ENCODE results near the gene METTL21A.
"Not testable (repeated sequence)": the region's sequence is repeated elsewhere in the genome, so short reads cannot be mapped to it uniquely, and the experiment has no call there.

Gene METTL21A

GRCh38 chr2:207643892-207644291 is 18.7 kb upstream of the METTL21A start:
- peaks cover 9% of the 10 kb centered on the region for H3K27me3 ChIP-seq (replicated peaks; ENCODE audit: control insufficient read depth, insufficient read depth, low read length)
- H3K9ac ChIP-seq (ENCODE audit: low read length) = no peak overlapping the region
- no peak overlapping the region for H3K4me3 ChIP-seq (ENCODE audit: low read length)
- no peaks in the 10 kb centered on the region for H3K4me1 ChIP-seq (ENCODE audit: control insufficient read depth, insufficient read depth, low read length)
- no peaks in the 10 kb centered on the region for H3K36me3 ChIP-seq (ENCODE audit: control insufficient read depth, insufficient read depth, low read length, severe bottlenecking)
- peaks cover 15% of the 10 kb centered on the region for H3K9me3 ChIP-seq (ENCODE audit: control insufficient read depth, low read length)
- no peak for DNase-seq (ENCODE audit: low read depth)

- no peak for DNase-seq (ENCODE audit: low read depth)
- H3K9ac ChIP-seq (ENCODE audit: low read length) = no peak overlapping the region
Measured at GRCh38 chr2:207640661-207641060, 15.5 kb upstream of the METTL21A start.

GRCh38 chr2:207640160-207640559 is 15.0 kb upstream of the METTL21A start:
- Histone ChIP-seq H3K4me3 (ENCODE audit: low read length) (no peak overlapping the region), H3K27me3 (replicated peaks; ENCODE audit: control insufficient read depth, insufficient read depth, low read length) (peaks cover 4% of the 10 kb centered on the region), H3K4me1 (ENCODE audit: control insufficient read depth, insufficient read depth, low read length) (no peaks in the 10 kb centered on the region), H3K36me3 (ENCODE audit: control insufficient read depth, insufficient read depth, low read length, severe bottlenecking) (no peaks in the 10 kb centered on the region), H3K9ac (ENCODE audit: low read length) (no peak overlapping the region), H3K9me3 (ENCODE audit: control insufficient read depth, low read length) (peaks cover 15% of the 10 kb centered on the region)
- no peak for DNase-seq (ENCODE audit: low read depth)

More at GRCh38 chr2:207640661-207641060, 15.5 kb upstream of the METTL21A start:
- H3K27me3 ChIP-seq (replicated peaks; ENCODE audit: control insufficient read depth, insufficient read depth, low read length) = peaks cover 4% of the 10 kb centered on the region
- no peaks in the 10 kb centered on the region for H3K36me3 ChIP-seq (ENCODE audit: control insufficient read depth, insufficient read depth, low read length, severe bottlenecking)
- no peak overlapping the region for H3K4me3 ChIP-seq (ENCODE audit: low read length)
- H3K4me1 ChIP-seq (ENCODE audit: control insufficient read depth, insufficient read depth, low read length) = no peaks in the 10 kb centered on the region
- H3K9me3 ChIP-seq (ENCODE audit: control insufficient read depth, low read length) = peaks cover 15% of the 10 kb centered on the region

- not testable (repeated sequence) for H3K36me3 ChIP-seq (ENCODE audit: control insufficient read depth, insufficient read depth, low read length, severe bottlenecking); H3K4me1 ChIP-seq (ENCODE audit: control insufficient read depth, insufficient read depth, low read length); DNase-seq (ENCODE audit: low read depth); H3K27me3 ChIP-seq (replicated peaks; ENCODE audit: control insufficient read depth, insufficient read depth, low read length); H3K9ac ChIP-seq (ENCODE audit: low read length); H3K4me3 ChIP-seq (ENCODE audit: low read length)
- H3K9me3 ChIP-seq (ENCODE audit: control insufficient read depth, low read length) = peaks cover 15% of the 10 kb centered on the region
Measured at GRCh38 chr2:207639288-207639687, 14.1 kb upstream of the METTL21A start.

DNA sequence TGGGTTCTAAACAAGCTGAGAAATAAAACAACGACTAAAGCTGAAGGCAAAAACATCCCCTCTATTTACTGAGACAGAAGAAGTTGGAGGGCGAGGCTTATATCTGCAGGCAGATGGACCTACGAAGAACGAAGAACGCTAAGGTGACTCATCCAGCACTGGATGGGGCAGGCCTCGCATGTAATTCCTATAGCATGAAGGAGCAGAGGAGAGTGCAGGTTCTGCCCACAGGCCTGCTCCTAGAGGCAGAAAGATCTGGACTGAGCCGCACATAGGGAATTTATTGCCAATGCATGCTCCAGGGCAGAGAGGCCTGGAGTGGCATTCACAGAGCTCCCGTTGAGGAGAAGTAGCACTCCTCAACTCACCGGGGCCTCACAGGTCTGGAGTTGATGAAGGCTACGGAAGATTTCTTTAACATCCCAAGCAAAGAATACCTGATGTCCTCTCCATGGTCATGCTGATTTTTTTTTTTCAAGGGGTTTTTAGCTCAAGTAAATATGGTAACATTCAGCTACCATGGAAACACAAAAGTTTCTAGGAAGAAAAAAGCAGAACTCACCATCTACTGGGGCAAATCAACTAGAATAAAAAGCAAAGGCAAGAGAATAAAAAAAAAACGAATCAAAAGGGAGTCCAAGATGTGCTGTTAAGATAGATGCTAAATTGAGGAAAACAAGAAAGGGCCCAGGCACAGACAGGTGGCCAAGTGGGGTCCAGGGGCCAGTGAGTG is 10.4 kb upstream of the METTL21A start:
- H3K4me1 ChIP-seq (ENCODE audit: control insufficient read depth, insufficient read depth, low read length) = peaks cover 16% of the 10 kb centered on the region
- H3K27me3 ChIP-seq (replicated peaks; ENCODE audit: control insufficient read depth, insufficient read depth, low read length) = peaks cover under 1% of the 10 kb centered on the region
- H3K9me3 ChIP-seq (ENCODE audit: control insufficient read depth, low read length) = peaks cover 8% of the 10 kb centered on the region
- no peaks in the 10 kb centered on the region for H3K36me3 ChIP-seq (ENCODE audit: control insufficient read depth, insufficient read depth, low read length, severe bottlenecking)
- DNase-seq (ENCODE audit: low read depth) = no peak
- no peak overlapping the region for H3K9ac ChIP-seq (ENCODE audit: low read length)
- H3K4me3 ChIP-seq (ENCODE audit: low read length) = no peak overlapping the region

- Histone ChIP-seq H3K4me1 (ENCODE audit: control insufficient read depth, insufficient read depth, low read length) (peaks cover 16% of the 10 kb centered on the region), H3K27me3 (replicated peaks; ENCODE audit: control insufficient read depth, insufficient read depth, low read length) (no peaks in the 10 kb centered on the region)
Measured at GRCh38 chr2:207633686-207634085, 8.5 kb upstream of the METTL21A start.

DNA sequence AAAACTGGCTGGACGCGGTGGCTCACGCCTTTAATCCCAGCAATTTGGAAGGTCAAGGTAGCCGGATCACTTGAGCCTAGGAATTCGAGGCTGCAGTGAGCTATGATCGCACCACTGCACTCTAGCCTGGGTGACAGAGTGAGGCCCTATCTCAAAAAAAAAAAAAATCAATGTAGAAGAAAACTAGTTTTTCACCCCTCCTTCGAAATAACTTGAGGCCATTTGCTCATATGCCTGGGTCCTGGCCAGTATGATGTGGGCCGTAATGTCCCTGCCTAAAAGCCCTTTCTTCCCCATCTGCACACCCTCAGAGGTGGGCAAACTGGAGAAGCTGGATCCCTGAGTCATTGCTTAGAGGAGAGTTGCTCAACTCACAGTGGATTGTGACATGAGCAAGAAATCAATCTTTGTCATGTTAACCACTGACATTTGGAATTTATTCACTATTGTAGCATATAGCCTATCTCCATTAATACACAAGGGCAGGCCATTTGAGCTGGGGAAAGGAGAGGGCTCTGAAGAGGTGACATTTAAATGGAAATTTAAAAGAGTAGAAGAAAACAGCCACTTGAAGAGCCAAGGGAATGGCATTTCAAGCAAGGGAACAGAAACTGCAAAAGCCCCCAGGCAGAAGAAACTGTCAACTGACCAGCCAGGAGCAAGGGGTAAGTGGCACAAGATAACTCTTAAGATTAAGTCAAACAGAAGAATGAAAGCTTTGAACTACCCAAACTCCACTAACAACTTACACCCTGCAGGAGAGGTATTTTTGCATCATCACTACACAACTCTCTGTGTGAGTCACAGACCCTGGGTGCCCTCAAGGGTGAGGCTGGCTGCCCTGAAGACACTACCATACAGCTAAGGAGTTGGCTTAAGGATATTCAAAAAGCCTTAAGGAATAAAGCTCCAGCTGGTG is 7.6 kb upstream of the METTL21A start:
- H3K9me3 ChIP-seq (ENCODE audit: control insufficient read depth, low read length) = no peaks in the 10 kb centered on the region
- DNase-seq (ENCODE audit: low read depth) = peak; percentile 54
- H3K9ac ChIP-seq (ENCODE audit: low read length) = no peak overlapping the region
- H3K4me1 ChIP-seq (ENCODE audit: control insufficient read depth, insufficient read depth, low read length) = peaks cover 16% of the 10 kb centered on the region
- no peaks in the 10 kb centered on the region for H3K27me3 ChIP-seq (replicated peaks; ENCODE audit: control insufficient read depth, insufficient read depth, low read length)
- no peak overlapping the region for H3K4me3 ChIP-seq (ENCODE audit: low read length)
- no peaks in the 10 kb centered on the region for H3K36me3 ChIP-seq (ENCODE audit: control insufficient read depth, insufficient read depth, low read length, severe bottlenecking)

More at GRCh38 chr2:207633686-207634085, 8.5 kb upstream of the METTL21A start:
- Histone ChIP-seq H3K36me3 (ENCODE audit: control insufficient read depth, insufficient read depth, low read length, severe bottlenecking) (no peaks in the 10 kb centered on the region), H3K4me3 (ENCODE audit: low read length) (no peak overlapping the region), H3K9me3 (ENCODE audit: control insufficient read depth, low read length) (no peaks in the 10 kb centered on the region), H3K9ac (ENCODE audit: low read length) (no peak overlapping the region)
- DNase-seq (ENCODE audit: low read depth) = no peak

- no peak for DNase-seq (ENCODE audit: low read depth)
- H3K4me1 ChIP-seq (ENCODE audit: control insufficient read depth, insufficient read depth, low read length) = peaks cover 16% of the 10 kb centered on the region
- no peaks in the 10 kb centered on the region for H3K9me3 ChIP-seq (ENCODE audit: control insufficient read depth, low read length)
Measured at GRCh38 chr2:207630491-207630890, 5.3 kb upstream of the METTL21A start.

DNA sequence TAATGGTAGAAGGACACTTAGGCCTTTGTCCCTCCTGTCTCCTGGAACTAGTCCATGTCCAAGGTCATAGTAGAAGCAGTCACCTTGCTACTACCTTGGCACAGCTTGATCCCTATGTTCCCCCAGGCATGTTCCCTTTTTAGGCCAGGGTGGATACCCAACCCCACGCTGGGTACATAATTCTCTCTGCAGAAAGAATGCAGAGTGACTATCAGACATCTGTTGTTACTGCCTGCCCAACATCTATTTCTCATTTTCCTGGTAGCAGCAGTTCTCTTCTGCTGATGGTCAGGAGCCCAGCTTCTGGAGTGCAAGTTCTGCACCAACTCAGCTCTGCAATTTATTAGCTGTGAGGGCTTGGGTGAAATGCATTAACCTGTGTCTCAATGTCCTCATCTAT is 4.4 kb upstream of the METTL21A start:
- H3K4me3 ChIP-seq (ENCODE audit: low read length) = no peak overlapping the region
- peaks cover 16% of the 10 kb centered on the region for H3K4me1 ChIP-seq (ENCODE audit: control insufficient read depth, insufficient read depth, low read length)
- no peaks in the 10 kb centered on the region for H3K9me3 ChIP-seq (ENCODE audit: control insufficient read depth, low read length)
- H3K36me3 ChIP-seq (ENCODE audit: control insufficient read depth, insufficient read depth, low read length, severe bottlenecking) = no peaks in the 10 kb centered on the region
- no peak overlapping the region for H3K9ac ChIP-seq (ENCODE audit: low read length)
- no peaks in the 10 kb centered on the region for H3K27me3 ChIP-seq (replicated peaks; ENCODE audit: control insufficient read depth, insufficient read depth, low read length)
- no peak for DNase-seq (ENCODE audit: low read depth)

More at GRCh38 chr2:207630491-207630890, 5.3 kb upstream of the METTL21A start:
- Histone ChIP-seq H3K36me3 (ENCODE audit: control insufficient read depth, insufficient read depth, low read length, severe bottlenecking) (no peaks in the 10 kb centered on the region), H3K4me3 (ENCODE audit: low read length) (no peak overlapping the region), H3K27me3 (replicated peaks; ENCODE audit: control insufficient read depth, insufficient read depth, low read length) (no peaks in the 10 kb centered on the region), H3K9ac (ENCODE audit: low read length) (no peak overlapping the region)

DNA sequence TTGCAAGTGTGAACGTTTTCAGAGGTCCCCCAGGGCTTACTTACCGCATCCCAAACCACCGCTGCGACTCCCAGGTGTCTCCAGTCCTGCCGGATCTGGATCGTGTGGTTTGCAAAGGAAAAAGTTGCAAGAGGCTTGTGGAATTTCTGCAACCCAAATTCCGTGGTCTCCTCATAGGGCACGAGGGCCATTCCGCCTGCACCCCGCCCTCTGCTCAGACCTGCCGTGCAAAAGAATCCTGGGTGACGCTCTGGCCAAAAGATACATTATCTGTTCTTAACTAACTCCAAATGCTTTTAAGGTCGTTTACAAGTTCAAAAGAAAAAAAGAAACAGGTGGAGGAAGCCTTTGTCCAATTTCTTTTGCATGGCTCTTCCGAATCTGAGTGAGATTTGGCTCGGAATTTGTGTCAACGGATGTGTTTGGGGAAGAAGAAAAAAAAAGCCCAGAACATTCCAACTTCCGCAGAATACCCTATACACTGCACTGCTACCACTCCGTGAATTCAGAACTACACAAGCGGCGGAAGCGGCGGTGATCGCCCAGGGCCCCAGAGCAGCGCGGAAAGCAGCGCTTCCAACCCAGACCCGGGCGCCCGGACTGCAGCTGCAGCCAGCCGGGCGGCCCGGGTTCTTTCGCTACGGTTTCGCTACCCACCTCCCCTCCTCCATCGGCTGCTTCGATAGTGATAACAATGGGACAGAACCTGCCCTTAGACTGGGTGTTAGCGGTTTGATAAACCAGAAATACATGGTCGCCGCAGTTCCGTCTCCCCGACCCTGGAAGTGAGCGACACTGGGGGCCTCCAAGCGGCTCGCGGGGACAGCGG is 795 bp downstream of the METTL21A start:
- peak overlapping the region; percentile 96 for H3K4me3 ChIP-seq (ENCODE audit: low read length)
- peaks cover 7% of the 10 kb centered on the region for H3K4me1 ChIP-seq (ENCODE audit: control insufficient read depth, insufficient read depth, low read length)
- no peaks in the 10 kb centered on the region for H3K27me3 ChIP-seq (replicated peaks; ENCODE audit: control insufficient read depth, insufficient read depth, low read length)
- H3K36me3 ChIP-seq (ENCODE audit: control insufficient read depth, insufficient read depth, low read length, severe bottlenecking) = peaks cover 3% of the 10 kb centered on the region
- peak overlapping the region; percentile 93 for H3K9ac ChIP-seq (ENCODE audit: low read length)
- no peaks in the 10 kb centered on the region for H3K9me3 ChIP-seq (ENCODE audit: control insufficient read depth, low read length)
- DNase-seq (ENCODE audit: low read depth) = peak; percentile 82
